ENCODE results near the gene RPL26. TPM values are rescaled to one million over a fixed set of nuclear protein-coding genes. Genes with fewer than 3 reads are reported as not detected.
A peak's percentile ranks its signal among the peaks of the same experiment; 100 is the strongest.
"Not testable (repeated sequence)": the region's sequence is repeated elsewhere in the genome, so short reads cannot be mapped to it uniquely, and the experiment has no call there.

RPL26 gene
- total and polyA plus RNA-seq, 5 donors: 912 to 2,058 (median 1,093) TPM

GRCh38 chr17:8382052-8382879 is 727 bp downstream of the RPL26 start:
- 19% methylated on average over 27 of the region's 27 CpGs for WGBS
- Histone ChIP-seq H3K27me3 (ENCODE audit: control insufficient read depth, insufficient read depth) (no peaks in the 10 kb centered on the region), H3K4me3 (ENCODE audit: low read length) (peak overlapping the region; percentile 47), H3K9me3 (ENCODE audit: control insufficient read depth, low read length) (no peaks in the 10 kb centered on the region), H3K27ac (ENCODE audit: low read length) (peak overlapping the region; percentile 38), H3K4me1 (ENCODE audit: control insufficient read depth, insufficient read depth, low read length) (peaks cover 6% of the 10 kb centered on the region)
- no peak for ATAC-seq
- no peak for DNase-seq
- intact Hi-C loops (cut with DNase I): no loop called here

DNA sequence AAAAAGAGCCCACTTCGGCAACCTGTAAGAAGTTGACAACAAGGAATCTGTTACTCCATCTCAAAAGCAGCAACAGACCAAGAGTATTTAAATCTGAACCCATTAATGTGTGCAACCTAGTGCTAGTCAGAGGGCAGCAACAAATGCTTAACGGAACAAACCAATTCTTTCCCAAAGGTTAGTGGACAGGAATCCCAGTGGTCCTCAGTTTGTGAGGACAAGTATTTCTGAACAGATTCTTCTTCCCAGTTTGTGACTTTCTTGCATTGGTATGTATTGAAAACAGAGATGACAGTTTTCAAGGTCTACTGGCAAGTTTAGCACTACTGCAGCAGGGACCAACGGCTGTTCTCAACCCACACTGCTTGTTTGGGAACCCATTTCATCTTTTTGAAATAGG is 2.9 kb downstream of the RPL26 start:
- peaks cover 8% of the 10 kb centered on the region for H3K4me1 ChIP-seq (ENCODE audit: control insufficient read depth, insufficient read depth, low read length)
- DNase-seq: no peak
- no peak for ATAC-seq
- intact Hi-C loops (cut with DNase I): no loop called here
- H3K4me3 ChIP-seq (ENCODE audit: low read length): no peak overlapping the region
- no peak overlapping the region for H3K27ac ChIP-seq (ENCODE audit: low read length)
- 53% methylated on average over 3 of the region's 3 CpGs for WGBS
- no peaks in the 10 kb centered on the region for H3K27me3 ChIP-seq (ENCODE audit: control insufficient read depth, insufficient read depth)
- no peaks in the 10 kb centered on the region for H3K9me3 ChIP-seq (ENCODE audit: control insufficient read depth, low read length)

DNA sequence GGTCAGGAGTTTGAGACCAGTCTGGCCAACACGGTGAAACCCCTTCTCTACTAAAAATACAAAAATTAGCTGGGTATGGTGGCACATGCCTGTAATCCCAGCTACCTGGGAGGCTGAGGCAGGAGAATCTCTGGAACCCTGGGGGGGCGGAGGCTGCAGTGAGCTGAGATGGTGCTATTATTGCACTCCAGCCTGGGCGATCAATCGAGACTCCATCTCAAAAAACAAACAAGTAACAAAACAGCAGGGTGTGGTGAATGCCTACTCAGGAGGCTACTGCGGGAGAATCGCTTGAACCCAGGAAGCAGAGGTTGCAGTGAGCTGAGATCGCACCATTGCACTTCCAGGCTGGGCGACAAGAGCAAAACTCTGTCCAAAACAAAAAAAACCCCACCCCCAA is 4.9 kb downstream of the RPL26 start:
- H3K4me1 ChIP-seq (ENCODE audit: control insufficient read depth, insufficient read depth, low read length); H3K4me3 ChIP-seq (ENCODE audit: low read length); H3K27ac ChIP-seq (ENCODE audit: low read length); H3K27me3 ChIP-seq (ENCODE audit: control insufficient read depth, insufficient read depth); intact Hi-C loops (cut with DNase I); ATAC-seq; DNase-seq; H3K9me3 ChIP-seq (ENCODE audit: control insufficient read depth, low read length): not testable (repeated sequence)
- WGBS: 83% methylated on average over 8 of the region's 8 CpGs

DNA sequence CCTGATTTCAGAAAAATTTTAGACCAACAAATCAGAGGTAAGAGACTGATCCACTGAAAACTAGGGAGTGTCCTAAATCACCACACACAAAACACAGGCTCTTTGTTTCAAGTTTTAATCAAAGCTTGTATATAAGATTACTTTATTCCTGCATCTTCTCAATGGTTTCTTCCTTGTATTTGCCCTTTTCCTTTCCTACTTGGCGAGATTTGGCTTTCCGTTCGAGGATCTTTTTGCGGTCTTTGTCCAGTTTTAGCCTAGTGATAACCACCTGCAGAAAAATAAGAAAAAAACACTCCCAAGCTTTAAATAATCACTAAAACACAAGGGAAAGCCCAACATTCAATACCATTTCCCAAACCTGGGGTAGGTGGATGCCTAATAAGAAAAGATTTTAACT is 5.6 kb downstream of the RPL26 start:
- ATAC-seq (no peak), DNase-seq (no peak)
- H3K27me3 ChIP-seq (ENCODE audit: control insufficient read depth, insufficient read depth): no peaks in the 10 kb centered on the region
- no peak overlapping the region for H3K4me3 ChIP-seq (ENCODE audit: low read length)
- intact Hi-C loops (cut with DNase I): no loop called here
- H3K27ac ChIP-seq (ENCODE audit: low read length): no peak overlapping the region
- peaks cover 5% of the 10 kb centered on the region for H3K4me1 ChIP-seq (ENCODE audit: control insufficient read depth, insufficient read depth, low read length)
- whole genome bisulfite sequencing: 84% methylated on average over 4 of the region's 4 CpGs
- H3K9me3 ChIP-seq (ENCODE audit: control insufficient read depth, low read length): no peaks in the 10 kb centered on the region

DNA sequence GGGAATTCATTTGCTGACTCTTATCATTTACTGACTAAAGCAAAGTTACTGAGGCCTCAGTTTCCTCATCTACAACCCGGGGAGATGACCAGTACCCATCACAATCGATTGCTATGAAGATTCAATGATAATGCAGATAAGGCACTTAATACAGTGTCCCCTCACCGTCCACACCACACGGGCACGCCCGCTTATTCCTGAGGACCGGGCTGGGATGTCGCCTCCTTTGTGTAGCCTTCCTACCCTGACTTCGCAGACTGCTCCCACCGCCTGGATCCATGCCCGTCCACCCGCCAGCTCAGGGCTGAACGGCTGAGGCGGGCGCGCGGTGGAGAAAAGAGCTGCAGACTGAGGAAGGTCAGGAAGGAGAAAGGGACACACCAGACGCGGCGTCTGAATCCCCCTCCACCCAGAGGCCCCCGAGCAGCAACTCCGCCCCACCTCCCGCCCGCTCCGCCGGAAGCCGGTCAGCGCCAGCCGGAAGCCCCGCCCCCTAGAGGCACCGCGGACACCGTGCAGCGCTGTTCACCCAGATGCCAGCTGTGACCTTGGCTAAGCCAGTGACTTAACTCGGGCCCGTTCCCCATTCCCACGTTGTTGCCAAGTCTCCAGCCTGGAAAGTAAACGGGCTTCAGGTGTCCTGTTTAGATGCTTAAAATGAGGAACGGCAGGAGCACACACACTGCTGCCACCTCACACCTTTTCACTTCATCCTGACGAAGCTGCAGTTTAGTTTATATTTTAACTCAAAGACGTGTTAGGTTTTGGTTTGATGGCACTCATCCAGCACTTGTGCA is 6.5 kb downstream of the RPL26 start, which contains the start of gene KRABD2:
KRABD2 (minus strand) TSS at position 434 of the 797 bp plus-strand sequence.
- Histone ChIP-seq H3K4me1 (ENCODE audit: control insufficient read depth, insufficient read depth, low read length) (peaks cover 4% of the 10 kb centered on the region), H3K4me3 (ENCODE audit: low read length) (peak within 1 kb of the TSS; percentile 52), H3K9me3 (ENCODE audit: control insufficient read depth, low read length) (no peaks in the 10 kb centered on the region), H3K27ac (ENCODE audit: low read length) (peak within 1 kb of the TSS; percentile 98), H3K27me3 (ENCODE audit: control insufficient read depth, insufficient read depth) (no peaks in the 10 kb centered on the region)
- WGBS: 1% methylated on average over 41 of the region's 41 CpGs
- peak; percentile 97 to 98 for ATAC-seq
- DNase-seq: peak; percentile 92 to 97 (median 95)
- intact Hi-C loops (cut with DNase I): no loop called here

- ATAC-seq (peak in 1 of 2 donors; percentile 27), DNase-seq (no peak)
- Histone ChIP-seq H3K27me3 (ENCODE audit: control insufficient read depth, insufficient read depth) (no peaks in the 10 kb centered on the region), H3K4me1 (ENCODE audit: control insufficient read depth, insufficient read depth, low read length) (peaks cover 2% of the 10 kb centered on the region), H3K27ac (ENCODE audit: low read length) (peak overlapping the region; percentile 98), H3K4me3 (ENCODE audit: low read length) (peak overlapping the region; percentile 52), H3K9me3 (ENCODE audit: control insufficient read depth, low read length) (no peaks in the 10 kb centered on the region)
- 17% methylated on average over 18 of the region's 18 CpGs for WGBS
- intact Hi-C loops (cut with DNase I): no loop called here
Measured at GRCh38 chr17:8375738-8376259, 7.2 kb downstream of the RPL26 start.

DNA sequence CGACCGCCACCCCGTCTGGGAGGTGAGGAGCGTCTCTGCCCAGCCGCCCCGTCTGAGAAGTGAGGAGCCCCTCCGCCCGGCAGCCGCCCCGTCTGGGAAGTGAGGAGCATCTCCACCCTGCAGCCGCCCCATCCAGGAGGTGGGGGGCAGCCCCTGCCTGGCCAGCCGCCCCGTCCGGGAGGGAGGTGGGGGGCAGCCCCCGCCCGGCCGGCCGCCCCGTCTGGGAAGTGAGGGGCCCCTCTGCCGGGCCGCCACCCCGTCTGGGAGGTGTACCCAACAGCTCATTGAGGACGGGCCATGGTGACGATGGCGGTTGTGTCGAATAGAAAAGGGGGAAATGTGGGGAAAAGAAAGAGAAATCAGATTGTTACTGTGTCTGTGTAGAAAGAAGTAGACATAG is 9.1 kb downstream of the RPL26 start:
- H3K9me3 ChIP-seq (ENCODE audit: control insufficient read depth, low read length); ATAC-seq; DNase-seq; H3K4me3 ChIP-seq (ENCODE audit: low read length); H3K27me3 ChIP-seq (ENCODE audit: control insufficient read depth, insufficient read depth); H3K4me1 ChIP-seq (ENCODE audit: control insufficient read depth, insufficient read depth, low read length); H3K27ac ChIP-seq (ENCODE audit: low read length); intact Hi-C loops (cut with DNase I): not testable (repeated sequence)
- 96% methylated on average over 26 of the region's 26 CpGs for WGBS

DNA sequence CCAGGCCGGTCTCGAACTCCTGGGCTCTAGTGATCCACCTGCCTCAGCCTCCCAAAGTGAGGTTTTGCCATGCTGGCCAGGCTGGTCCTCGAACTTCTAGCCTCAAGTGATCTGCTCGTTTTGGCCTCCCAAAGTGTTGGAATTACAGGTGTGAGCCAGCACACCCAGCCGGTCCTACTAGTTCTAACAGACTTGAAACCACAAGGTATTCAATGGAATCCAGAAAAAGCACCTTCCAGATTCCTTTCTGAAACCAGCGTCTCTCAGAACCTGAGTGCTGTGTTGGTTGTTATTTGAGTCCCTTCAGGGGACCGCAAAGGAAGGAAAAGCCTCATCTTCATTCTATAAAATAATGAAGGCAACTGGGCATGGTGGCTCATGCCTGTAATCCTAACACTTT is 10.6 kb downstream of the RPL26 start:
- 88% methylated on average over 7 of the region's 7 CpGs for WGBS
- Histone ChIP-seq H3K27me3 (ENCODE audit: control insufficient read depth, insufficient read depth) (no peaks in the 10 kb centered on the region), H3K4me1 (ENCODE audit: control insufficient read depth, insufficient read depth, low read length) (peaks cover 2% of the 10 kb centered on the region), H3K4me3 (ENCODE audit: low read length) (no peak overlapping the region), H3K27ac (ENCODE audit: low read length) (peak overlapping the region; percentile 36), H3K9me3 (ENCODE audit: control insufficient read depth, low read length) (no peaks in the 10 kb centered on the region)
- DNase-seq (no peak), ATAC-seq (no peak)
- intact Hi-C loops (cut with DNase I): no loop called here

GRCh38 chr17:8371786-8372185 is 11.2 kb downstream of the RPL26 start:
- WGBS: 60% methylated on average over 4 of the region's 4 CpGs
- H3K27me3 ChIP-seq (ENCODE audit: control insufficient read depth, insufficient read depth): no peaks in the 10 kb centered on the region
- H3K27ac ChIP-seq (ENCODE audit: low read length): no peak overlapping the region
- H3K4me1 ChIP-seq (ENCODE audit: control insufficient read depth, insufficient read depth, low read length): peaks cover 2% of the 10 kb centered on the region
- ATAC-seq: no peak
- no peak for DNase-seq
- no peak overlapping the region for H3K4me3 ChIP-seq (ENCODE audit: low read length)
- H3K9me3 ChIP-seq (ENCODE audit: control insufficient read depth, low read length): no peaks in the 10 kb centered on the region
- intact Hi-C loops (cut with DNase I): no loop called here

- H3K27me3 ChIP-seq (ENCODE audit: control insufficient read depth, insufficient read depth): no peaks in the 10 kb centered on the region
- H3K27ac ChIP-seq (ENCODE audit: low read length): no peak overlapping the region
- H3K4me3 ChIP-seq (ENCODE audit: low read length): no peak overlapping the region
- intact Hi-C loops (cut with DNase I): loop anchor here in 1 of 4 donors (10.0 kb wide), 1 partner anchor 55 kb away; the partner anchor contains the start of gene ARHGEF15
- ATAC-seq (no peak), DNase-seq (no peak)
- no peaks in the 10 kb centered on the region for H3K9me3 ChIP-seq (ENCODE audit: control insufficient read depth, low read length)
- 89% methylated on average over 8 of the region's 8 CpGs for WGBS
- peaks cover 5% of the 10 kb centered on the region for H3K4me1 ChIP-seq (ENCODE audit: control insufficient read depth, insufficient read depth, low read length)
Measured at GRCh38 chr17:8369944-8370343, 13.0 kb downstream of the RPL26 start.

- Histone ChIP-seq H3K9me3 (ENCODE audit: control insufficient read depth, low read length) (no peaks in the 10 kb centered on the region), H3K27me3 (ENCODE audit: control insufficient read depth, insufficient read depth) (no peaks in the 10 kb centered on the region), H3K4me1 (ENCODE audit: control insufficient read depth, insufficient read depth, low read length) (peaks cover 5% of the 10 kb centered on the region), H3K4me3 (ENCODE audit: low read length) (no peak overlapping the region), H3K27ac (ENCODE audit: low read length) (no peak overlapping the region)
- no peak for ATAC-seq
- WGBS: 95% methylated on average over 3 of the region's 3 CpGs
- intact Hi-C loops (cut with DNase I): loop anchor here in 1 of 4 donors (10.0 kb wide), 1 partner anchor 53 kb away; the partner anchor contains the start of gene ARHGEF15
- DNase-seq: no peak
Measured at GRCh38 chr17:8368193-8368592, 14.8 kb downstream of the RPL26 start.

Data from right cardiac atrium (tissue), 5 donors.